ENCODE data around the gene NCKAP5.

- TF ChIP-seq CTCF (IDR thresholded peaks at IDR 0.05) (no peak), POLR2A (IDR thresholded peaks at IDR 0.05) (no peak), POLR2AphosphoS5 (IDR thresholded peaks at IDR 0.05) (no peak)
Measured at GRCh38 chr2:133097666-133098065, 470.6 kb downstream of the NCKAP5 start.

All from prostate gland (tissue), 2 donors.